DOHH2 (cell line): ENCODE data around the gene PEX6.
"Not testable (repeated sequence)": the region's sequence is repeated elsewhere in the genome, so short reads cannot be mapped to it uniquely, and the experiment has no call there.

ENCODE experiments used
- CTCF ChIP-seq: fragments of 200-600 bp; sonication (generic); IDR thresholded peaks from one replicate; pipeline ENCODE4 v1.5.1; 2014; ENCODE audit warnings: antibody characterized with exemption, mild to moderate bottlenecking, low read depth, low read length; ENCODE audit not compliant: poor library complexity, severe bottlenecking
- EZH2phosphoT487 ChIP-seq: fragments of 200-600 bp; sonication (generic); IDR thresholded peaks from 2 replicates; pipeline ENCODE4 v1.6.1; 2017; ENCODE audit warnings: borderline replicate concordance, mild to moderate bottlenecking, antibody characterized with exemption, low read length, moderate library complexity, mixed read lengths

GRCh38 chr6:42941356-42941755 lies 37.6 kb downstream of the PEX6 start:
- TF ChIP-seq CTCF, EZH2phosphoT487: not testable (repeated sequence)
